ENCODE data around the gene DGKQ. TPM values are rescaled to one million over a fixed set of nuclear protein-coding genes. Genes with fewer than 3 reads are reported as not detected.

DGKQ gene
- total RNA-seq, 4 donors from 2014 or later, result 4.8 to 10.2 (median 8.1) TPM

- TF ChIP-seq CTCF (IDR thresholded peaks at IDR 0.05), result no peak
- ATAC-seq (ENCODE audit: low FRiP score) (no peak), DNase-seq (ENCODE audit: low spot score) (no peak)
Measured at GRCh38 chr4:952881-953573, 20.3 kb downstream of the DGKQ start.

GRCh38 chr4:951594-952468 is 21.5 kb downstream of the DGKQ start:
- DNase-seq (ENCODE audit: low spot score), result no peak
- ATAC-seq (ENCODE audit: low FRiP score), result no peak

GRCh38 chr4:951186-951585 is 22.2 kb downstream of the DGKQ start:
- DNase-seq (ENCODE audit: low spot score) (no peak), ATAC-seq (ENCODE audit: low FRiP score) (no peak)
- TF ChIP-seq CTCF (IDR thresholded peaks at IDR 0.05), result no peak

More at GRCh38 chr4:951594-952468, 21.5 kb downstream of the DGKQ start:
- no peak for TF ChIP-seq CTCF (IDR thresholded peaks at IDR 0.05)

GRCh38 chr4:950136-951020 is 23.0 kb downstream of the DGKQ start:
- ATAC-seq (ENCODE audit: low FRiP score), result no peak
- no peak for TF ChIP-seq CTCF (IDR thresholded peaks at IDR 0.05)

GRCh38 chr4:949656-950055 is 23.7 kb downstream of the DGKQ start:
- TF ChIP-seq CTCF (IDR thresholded peaks at IDR 0.05), result no peak
- DNase-seq (ENCODE audit: low spot score) (no peak), ATAC-seq (ENCODE audit: low FRiP score) (no peak)

More at GRCh38 chr4:950136-951020, 23.0 kb downstream of the DGKQ start:
- no peak for DNase-seq (ENCODE audit: low spot score)

GRCh38 chr4:948936-949300 is 24.5 kb downstream of the DGKQ start:
- ATAC-seq (ENCODE audit: low FRiP score), result no peak
- no peak for TF ChIP-seq CTCF (IDR thresholded peaks at IDR 0.05)
- no peak for DNase-seq (ENCODE audit: low spot score)

Measured in omental fat pad (tissue), 4 donors.